Skeletal muscle satellite cell (primary cell): ENCODE results near the gene GRID1.

Experiments
- H3K27me3 ChIP-seq: 2 replicates; pipeline ENCODE4 v1.7.0; 2013; ENCODE audit warnings: low read length; ENCODE audit not compliant: control insufficient read depth, insufficient read depth
- H3K36me3 ChIP-seq: 2 replicates; pipeline ENCODE4 v1.7.0; 2013; ENCODE audit warnings: mild to moderate bottlenecking, control low read depth, low read length; ENCODE audit not compliant: insufficient read depth
- H3K4me1 ChIP-seq: 2 replicates; pipeline ENCODE4 v1.7.0; 2013; ENCODE audit warnings: low read length; ENCODE audit not compliant: control insufficient read depth, insufficient read depth
- H3K4me2 ChIP-seq: 2 replicates; pipeline ENCODE4 v1.7.0; 2013; ENCODE audit warnings: mild to moderate bottlenecking, low read length
- H3K4me3 ChIP-seq: 2 replicates; pipeline ENCODE4 v1.7.0; 2013; ENCODE audit warnings: low read length
- H3K9ac ChIP-seq: 2 replicates; pipeline ENCODE4 v1.7.0; 2013; ENCODE audit warnings: mild to moderate bottlenecking, low read depth, low read length, moderate library complexity
- H3K9me3 ChIP-seq: replicated peaks from 2 replicates; pipeline ENCODE4 v1.7.0; 2013; ENCODE audit warnings: mild to moderate bottlenecking, control low read depth, low read length

Gene GRID1

DNA sequence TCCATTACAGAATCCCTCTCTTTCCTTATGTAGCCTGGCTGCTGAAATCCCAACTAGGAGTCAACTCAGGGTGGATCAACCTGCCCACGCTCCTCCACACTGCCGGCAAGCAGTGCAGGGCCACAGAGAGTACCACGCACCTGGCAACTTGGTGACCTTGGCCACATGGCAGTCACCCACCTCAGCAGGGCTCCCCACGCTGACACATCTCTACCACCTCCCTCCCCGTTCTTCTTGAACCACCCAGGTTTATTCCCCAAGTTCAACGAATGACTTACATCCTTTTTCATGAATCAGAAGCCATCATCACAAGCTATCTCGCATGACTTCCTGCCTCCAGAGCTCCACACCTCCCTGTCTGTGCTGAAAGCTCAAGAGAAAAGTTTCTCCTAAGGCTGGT lies 153.4 kb downstream of the GRID1 start:
- Histone ChIP-seq H3K27me3 (no peaks in the 10 kb centered on the region), H3K4me2 (no peak overlapping the region), H3K36me3 (no peaks in the 10 kb centered on the region), H3K4me3 (no peak overlapping the region), H3K4me1 (no peaks in the 10 kb centered on the region), H3K9me3 (no peaks in the 10 kb centered on the region), H3K9ac (no peak overlapping the region)

DNA sequence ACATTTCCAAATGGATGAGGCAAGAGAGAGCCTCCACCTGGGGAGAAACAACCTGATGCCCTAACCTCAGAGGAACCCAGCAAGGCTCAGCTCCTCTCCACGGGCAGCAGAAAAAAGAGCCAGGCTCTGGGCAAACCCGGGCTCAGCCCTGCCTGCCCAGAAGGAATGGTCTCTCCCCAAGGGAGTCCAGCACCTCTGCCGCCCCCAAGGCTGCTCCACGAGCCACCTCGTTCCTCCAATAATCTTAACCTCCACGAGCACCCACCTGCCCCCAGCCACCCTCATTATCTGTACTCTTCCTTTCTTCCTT lies 154.2 kb downstream of the GRID1 start:
- Histone ChIP-seq H3K4me2 (no peak overlapping the region), H3K4me3 (no peak overlapping the region), H3K4me1 (no peaks in the 10 kb centered on the region), H3K36me3 (no peaks in the 10 kb centered on the region), H3K9me3 (no peaks in the 10 kb centered on the region), H3K9ac (no peak overlapping the region), H3K27me3 (no peaks in the 10 kb centered on the region)

DNA sequence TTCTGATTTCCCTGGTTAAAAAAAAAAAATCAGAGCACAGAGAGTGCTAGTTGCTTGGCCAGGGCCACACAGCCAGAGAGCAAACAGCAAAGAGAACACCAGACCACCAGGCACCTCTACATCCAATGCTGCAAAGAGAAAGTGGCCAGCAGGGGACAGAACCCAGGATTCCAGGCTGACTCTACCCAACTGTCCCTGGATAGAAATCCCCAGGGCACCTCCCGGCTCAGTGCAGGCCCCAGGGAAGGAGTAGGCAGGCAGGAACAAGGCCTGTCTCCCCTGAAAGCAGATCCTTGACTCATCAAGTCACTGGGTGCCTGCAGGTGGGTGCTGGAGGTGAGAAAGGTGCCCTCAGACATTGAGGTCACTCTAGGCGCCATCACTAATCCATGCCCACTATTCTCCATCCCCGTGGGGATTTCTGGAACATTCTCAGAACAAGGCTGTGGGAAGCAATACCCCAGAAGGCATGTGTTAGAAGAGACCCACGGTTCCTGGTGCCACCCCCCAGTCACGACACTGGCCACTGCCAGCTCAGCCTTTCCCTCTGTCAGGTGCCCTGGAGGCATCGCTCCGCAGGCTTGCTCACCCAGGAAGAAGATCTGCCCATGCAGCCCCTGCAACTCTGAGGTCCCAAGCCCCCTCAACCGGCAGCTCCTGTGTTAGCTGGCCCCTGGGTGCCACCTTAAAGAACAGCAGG lies 154.8 kb downstream of the GRID1 start:
- no peak overlapping the region for H3K4me2 ChIP-seq
- no peak overlapping the region for H3K9ac ChIP-seq
- no peaks in the 10 kb centered on the region for H3K27me3 ChIP-seq
- H3K4me1 ChIP-seq: no peaks in the 10 kb centered on the region
- no peak overlapping the region for H3K4me3 ChIP-seq
- H3K36me3 ChIP-seq: no peaks in the 10 kb centered on the region
- no peaks in the 10 kb centered on the region for H3K9me3 ChIP-seq

DNA sequence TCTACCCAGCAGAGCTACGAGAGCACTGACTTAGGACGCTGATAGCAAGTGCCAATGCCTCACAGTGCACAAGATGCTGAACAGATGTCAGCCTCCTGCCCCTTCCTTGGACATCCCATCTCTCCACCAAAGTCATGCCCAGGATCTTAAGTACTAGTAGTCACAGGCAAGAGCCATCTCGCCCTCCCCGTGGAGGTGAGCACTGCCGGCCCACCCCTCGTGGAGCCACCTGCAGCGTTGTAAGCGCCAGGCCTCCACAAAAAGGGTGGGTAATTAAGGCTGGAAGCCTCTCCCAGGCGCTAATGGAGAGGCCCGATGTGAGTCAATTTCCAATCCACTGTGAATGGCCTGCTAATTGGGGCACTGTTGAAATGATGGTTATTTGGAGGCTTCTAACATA lies 156.2 kb downstream of the GRID1 start:
- Histone ChIP-seq H3K36me3 (no peaks in the 10 kb centered on the region), H3K4me3 (no peak overlapping the region), H3K4me1 (no peaks in the 10 kb centered on the region), H3K9me3 (no peaks in the 10 kb centered on the region), H3K4me2 (no peak overlapping the region), H3K9ac (no peak overlapping the region), H3K27me3 (no peaks in the 10 kb centered on the region)

DNA sequence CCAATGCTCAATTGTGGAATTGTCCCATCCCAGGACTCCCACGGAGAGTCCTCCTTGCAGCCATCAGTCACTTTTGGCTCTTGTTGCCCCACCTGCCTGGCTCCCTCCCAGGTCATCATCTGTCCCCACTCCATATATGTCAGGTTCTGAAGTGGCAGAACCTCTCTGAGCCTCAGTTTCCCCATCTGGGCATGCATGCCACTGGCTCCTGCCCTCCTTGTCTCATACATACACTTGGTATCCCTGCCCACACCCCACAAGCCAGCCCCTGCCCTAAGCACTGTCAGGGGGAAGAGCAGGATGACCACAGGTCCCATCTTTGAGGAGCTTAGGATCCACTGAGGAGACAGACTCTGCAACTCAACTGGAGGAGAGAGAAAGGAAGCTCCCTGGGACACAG lies 156.9 kb downstream of the GRID1 start:
- H3K9ac ChIP-seq: no peak overlapping the region
- no peaks in the 10 kb centered on the region for H3K36me3 ChIP-seq
- H3K27me3 ChIP-seq: no peaks in the 10 kb centered on the region
- no peak overlapping the region for H3K4me2 ChIP-seq
- no peak overlapping the region for H3K4me3 ChIP-seq
- H3K4me1 ChIP-seq: no peaks in the 10 kb centered on the region
- H3K9me3 ChIP-seq: no peaks in the 10 kb centered on the region

DNA sequence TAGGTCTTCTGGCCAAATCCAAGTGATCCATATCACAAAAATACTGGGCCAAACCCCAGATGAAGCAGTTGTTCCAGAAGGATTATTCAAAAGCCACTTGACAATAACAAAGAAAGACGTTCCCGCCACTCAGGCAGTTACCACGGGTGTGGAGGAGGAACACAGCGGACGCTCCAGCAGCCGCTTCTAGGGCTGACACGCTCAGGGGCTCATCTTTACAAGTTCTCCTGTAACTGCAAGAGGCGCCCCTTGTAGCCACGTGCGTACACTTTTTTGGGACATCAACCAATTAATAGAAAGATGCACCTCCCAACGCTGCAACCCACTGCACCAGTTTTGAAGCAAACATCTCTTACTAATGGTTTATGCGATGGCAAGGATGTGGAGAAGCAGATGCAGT lies 159.4 kb downstream of the GRID1 start:
- Histone ChIP-seq H3K4me3 (no peak overlapping the region), H3K9ac (no peak overlapping the region), H3K4me1 (no peaks in the 10 kb centered on the region), H3K36me3 (no peaks in the 10 kb centered on the region), H3K27me3 (no peaks in the 10 kb centered on the region), H3K4me2 (no peak overlapping the region), H3K9me3 (no peaks in the 10 kb centered on the region)

DNA sequence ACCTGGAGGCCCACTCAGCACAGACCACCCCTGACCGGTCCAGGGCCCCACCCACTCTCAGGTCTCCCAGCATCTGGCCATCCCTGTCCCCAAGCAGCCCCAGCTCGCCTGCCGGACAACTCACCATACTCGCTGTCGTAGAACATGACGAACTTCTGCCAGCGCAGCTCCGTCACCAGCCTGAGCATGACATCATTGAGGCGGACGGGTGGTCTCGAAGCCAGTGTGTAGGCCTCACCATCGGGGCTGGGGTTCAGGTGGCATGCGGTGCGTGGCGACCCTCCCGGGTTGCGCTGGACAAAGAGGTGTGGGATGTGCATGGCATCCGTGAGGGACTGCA lies 160.4 kb downstream of the GRID1 start:
- H3K9ac ChIP-seq: no peak overlapping the region
- H3K4me1 ChIP-seq: no peaks in the 10 kb centered on the region
- H3K4me2 ChIP-seq: no peak overlapping the region
- no peaks in the 10 kb centered on the region for H3K27me3 ChIP-seq
- H3K4me3 ChIP-seq: no peak overlapping the region
- H3K36me3 ChIP-seq: no peaks in the 10 kb centered on the region
- H3K9me3 ChIP-seq: no peaks in the 10 kb centered on the region

DNA sequence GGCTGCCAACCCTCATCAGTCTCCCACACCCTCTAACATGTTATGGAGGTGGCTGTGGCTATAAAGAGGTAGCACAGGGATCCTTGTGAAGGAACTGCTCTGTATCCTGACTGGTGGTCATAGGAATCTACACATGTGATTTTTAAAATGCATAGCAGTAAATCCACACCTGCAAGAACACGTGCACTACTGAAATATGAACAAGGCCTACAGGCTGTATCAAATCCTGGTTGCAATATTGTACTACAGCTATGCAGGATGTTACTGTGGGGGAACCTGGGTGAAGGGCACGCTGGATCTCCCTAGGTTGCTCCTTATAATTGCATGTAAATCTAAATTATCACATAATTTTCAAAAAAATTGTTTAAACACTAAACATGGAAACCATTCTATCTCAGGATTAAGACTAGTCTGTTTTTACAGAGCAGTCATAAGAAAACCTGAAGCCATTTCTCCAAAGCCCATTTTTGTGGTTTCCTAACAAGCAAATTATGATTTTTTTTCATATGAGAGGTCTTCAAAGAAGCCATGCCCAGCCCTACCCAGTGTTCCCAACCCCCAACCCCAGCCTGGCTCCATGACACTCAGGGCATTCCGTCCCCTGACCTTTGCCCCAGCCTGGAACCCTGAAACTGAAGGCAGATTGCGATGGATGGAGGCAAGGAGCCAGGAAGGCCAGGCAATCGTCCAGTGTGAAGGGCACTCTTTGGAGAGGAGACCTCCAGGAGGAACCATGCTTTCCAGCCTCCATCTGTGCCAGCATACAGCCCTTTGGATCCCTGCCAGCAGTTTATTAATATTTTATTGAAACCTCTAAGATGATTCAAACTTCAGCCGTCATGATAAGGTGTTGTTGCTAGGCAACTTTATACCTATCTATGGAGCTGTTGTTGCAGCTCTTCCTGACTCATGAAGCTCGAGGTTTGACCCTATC lies 161.0 kb downstream of the GRID1 start:
- H3K4me2 ChIP-seq: no peak overlapping the region
- no peaks in the 10 kb centered on the region for H3K36me3 ChIP-seq
- H3K9me3 ChIP-seq: no peaks in the 10 kb centered on the region
- no peak overlapping the region for H3K9ac ChIP-seq
- H3K4me1 ChIP-seq: no peaks in the 10 kb centered on the region
- H3K4me3 ChIP-seq: no peak overlapping the region
- H3K27me3 ChIP-seq: no peaks in the 10 kb centered on the region

DNA sequence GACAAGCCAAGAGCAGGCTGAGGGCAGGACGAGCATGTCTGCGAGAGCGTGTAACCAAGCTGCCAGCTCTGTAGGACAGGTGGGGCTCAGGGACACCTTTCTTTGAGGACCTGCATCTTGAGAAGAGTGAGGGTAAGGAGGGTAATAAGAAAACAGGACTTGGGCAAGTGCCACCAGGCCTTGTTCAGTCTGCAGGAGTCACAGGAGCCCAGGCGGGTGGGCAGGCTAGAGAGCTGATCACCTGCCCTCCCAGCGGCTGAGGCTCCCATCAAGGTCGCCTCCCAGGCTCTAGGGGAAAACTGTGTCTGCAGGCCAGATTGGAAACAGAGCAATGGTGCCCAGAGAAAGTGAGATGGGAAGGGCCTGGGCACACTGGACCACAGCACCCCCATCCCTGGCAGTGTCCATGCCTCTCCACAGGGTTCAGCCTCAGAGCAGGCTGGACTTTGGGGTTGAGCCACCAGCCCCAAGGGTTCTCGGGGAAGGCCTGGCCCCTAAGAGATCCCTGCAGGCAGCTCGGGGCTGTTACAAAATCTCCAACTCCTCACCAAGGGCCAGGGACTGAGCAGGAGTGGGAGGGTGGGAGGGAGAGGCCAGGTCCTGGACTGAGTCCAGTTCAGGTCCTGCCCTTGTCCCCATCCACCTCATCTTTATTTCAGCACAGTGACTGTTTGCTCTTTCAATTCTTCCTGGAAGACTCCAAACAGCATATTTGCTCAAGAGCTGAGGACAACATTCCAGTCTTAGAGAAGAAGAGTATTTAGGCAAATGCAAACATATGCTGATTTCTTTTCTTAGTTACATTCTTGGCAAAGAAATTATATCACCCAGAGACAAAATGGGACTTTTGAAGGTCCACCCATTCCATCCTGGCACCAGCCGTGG lies 161.9 kb downstream of the GRID1 start:
- Histone ChIP-seq H3K4me3 (no peak overlapping the region), H3K36me3 (no peaks in the 10 kb centered on the region), H3K9ac (no peak overlapping the region), H3K4me1 (no peaks in the 10 kb centered on the region), H3K9me3 (no peaks in the 10 kb centered on the region), H3K27me3 (no peaks in the 10 kb centered on the region), H3K4me2 (no peak overlapping the region)

DNA sequence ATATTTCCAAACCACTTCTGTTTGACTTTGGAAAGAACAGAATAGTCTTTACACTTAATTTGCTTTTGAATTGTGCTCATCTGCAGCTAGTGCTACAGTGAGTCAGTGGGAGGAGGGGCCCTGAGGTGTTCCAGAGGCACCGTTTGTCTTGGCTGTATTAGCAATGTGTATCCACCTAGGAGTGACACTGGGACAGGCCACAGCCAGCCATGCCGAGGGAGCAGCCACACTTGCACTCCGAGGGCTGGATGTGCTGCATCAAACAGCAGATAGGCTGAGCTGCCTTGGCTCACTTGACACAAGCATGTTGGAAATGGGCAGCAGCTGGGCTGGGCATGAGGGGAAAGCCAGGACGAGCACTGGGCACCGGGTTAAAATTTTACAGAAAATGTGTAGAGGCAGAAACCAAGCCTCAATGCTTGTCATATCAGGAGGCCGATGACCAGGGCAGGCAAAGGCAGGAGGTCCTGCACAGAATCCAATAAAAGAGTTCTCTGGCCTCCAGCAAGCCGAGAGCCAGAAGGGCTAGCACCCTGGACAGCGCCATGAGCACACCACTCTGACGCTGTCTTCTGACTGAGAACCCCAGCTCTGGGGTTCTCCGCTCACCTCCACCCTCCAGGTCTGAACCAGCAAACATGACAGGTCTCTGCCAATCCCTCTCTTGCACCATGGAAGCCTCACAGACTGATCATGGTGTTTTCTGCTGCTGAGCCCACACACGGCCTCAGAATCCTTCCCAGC lies 163.3 kb downstream of the GRID1 start:
- Histone ChIP-seq H3K9ac (no peak overlapping the region), H3K36me3 (no peaks in the 10 kb centered on the region), H3K9me3 (no peaks in the 10 kb centered on the region), H3K4me2 (no peak overlapping the region), H3K4me3 (no peak overlapping the region), H3K4me1 (no peaks in the 10 kb centered on the region), H3K27me3 (no peaks in the 10 kb centered on the region)

DNA sequence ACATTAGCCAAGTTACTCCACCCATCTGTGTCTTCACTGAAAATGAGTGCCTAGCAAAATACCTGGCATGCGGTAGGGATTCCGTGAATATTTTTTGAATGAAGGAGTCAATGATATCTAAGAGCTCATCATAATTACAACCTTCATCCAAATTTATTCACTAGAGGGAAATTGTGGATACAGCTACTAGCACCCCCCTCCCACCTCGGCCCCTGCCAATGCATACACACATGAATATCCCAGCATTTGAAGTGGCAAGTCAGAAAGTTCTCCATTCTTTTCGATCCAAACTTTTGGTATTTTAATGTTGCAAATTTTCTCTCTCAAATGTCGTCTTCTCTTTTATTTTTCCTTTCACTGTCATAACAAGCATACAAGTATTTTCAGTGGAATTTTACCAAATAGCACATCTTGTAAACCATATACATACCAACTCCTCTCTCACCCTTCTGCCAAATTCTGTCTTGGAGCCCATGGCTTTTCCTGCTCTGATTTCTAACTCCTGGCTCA lies 164.3 kb downstream of the GRID1 start:
- H3K9ac ChIP-seq: no peak overlapping the region
- H3K36me3 ChIP-seq: no peaks in the 10 kb centered on the region
- no peaks in the 10 kb centered on the region for H3K9me3 ChIP-seq
- H3K4me1 ChIP-seq: no peaks in the 10 kb centered on the region
- no peak overlapping the region for H3K4me2 ChIP-seq
- H3K4me3 ChIP-seq: no peak overlapping the region
- H3K27me3 ChIP-seq: no peaks in the 10 kb centered on the region
